ENCODE results near the gene PDZK1.
"Not testable (repeated sequence)": the region's sequence is repeated elsewhere in the genome, so short reads cannot be mapped to it uniquely, and the experiment has no call there.

Gene PDZK1

GRCh38 chr1:145656245-145656943 lies 50.8 kb downstream of the PDZK1 start:
- not testable (repeated sequence) for DNase-seq

DNA sequence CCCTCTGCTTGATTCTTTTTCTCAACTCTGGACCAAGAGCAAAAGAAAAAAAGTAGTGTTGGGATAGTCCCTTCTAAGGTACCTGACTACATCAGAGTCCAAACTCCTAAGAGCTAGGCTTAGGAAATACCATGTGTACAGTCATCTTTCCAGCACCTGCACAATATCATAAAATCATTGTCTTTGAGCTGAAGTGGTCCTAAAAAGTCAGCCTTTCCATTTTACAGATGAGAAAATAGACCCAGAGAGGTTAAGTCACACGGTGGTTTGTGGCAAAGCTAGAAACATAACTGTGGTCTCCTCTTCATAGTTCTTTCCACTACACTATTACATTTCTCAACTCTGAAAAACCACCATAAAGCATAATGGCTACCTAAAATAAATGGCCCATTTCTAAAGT lies 63.2 kb downstream of the PDZK1 start:
- DNase-seq = not testable (repeated sequence)

DNA sequence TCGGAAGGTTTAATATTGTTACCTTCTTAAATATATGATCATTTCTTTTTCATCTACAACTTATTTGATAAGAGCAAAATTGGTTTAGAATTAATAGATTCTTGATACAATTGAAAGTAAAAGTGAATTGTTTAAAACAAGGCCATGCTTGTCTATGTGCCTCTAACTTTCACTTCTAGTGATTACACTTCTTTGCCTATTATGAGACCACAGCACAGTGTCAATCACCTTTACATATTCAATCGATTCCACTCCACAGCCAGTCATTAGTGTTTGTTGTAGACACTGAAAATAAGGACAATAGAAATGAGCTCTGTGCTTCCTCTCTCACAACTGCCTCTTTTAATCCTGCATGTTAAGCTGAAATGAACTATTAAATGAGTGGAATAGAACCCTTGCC lies 65.3 kb downstream of the PDZK1 start:
- DNase-seq = not testable (repeated sequence)

DNA sequence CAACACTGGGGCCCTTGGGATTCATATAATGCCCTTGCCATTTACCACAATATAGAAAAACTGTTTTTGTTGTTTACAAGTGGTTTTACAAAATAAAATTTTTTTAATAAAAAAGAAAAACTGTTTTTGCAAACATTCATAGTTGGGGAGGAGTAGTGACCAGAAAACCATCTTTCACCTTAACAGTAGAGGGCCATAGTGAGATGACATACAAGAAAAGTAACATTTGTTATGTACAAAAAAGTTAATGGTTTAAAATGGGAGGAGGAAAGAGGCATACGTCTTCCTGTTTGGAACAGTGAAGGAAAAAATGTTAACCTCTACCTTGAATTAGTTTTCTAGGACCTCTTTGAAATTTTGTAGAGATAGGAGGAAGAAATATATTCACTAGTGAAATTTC lies 70.9 kb downstream of the PDZK1 start:
- not testable (repeated sequence) for DNase-seq

DNA sequence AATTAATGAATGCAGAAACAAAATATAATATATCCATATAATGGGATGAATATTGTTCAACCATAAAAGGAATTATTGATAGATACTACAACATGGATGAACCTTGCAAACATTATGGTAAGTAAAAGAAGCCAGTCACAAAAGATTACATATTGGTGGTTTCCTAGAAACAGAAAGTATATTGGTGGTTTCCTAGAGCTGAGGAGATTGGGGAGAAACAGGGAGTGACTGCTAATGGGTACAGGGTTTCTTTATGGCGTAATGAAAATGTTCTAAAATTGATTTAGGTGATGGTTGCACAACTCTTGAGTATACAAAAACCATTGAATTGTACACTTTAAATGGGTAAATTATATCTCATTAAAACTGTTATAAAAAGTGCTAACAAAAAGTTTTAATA lies 85.0 kb downstream of the PDZK1 start:
- not testable (repeated sequence) for DNase-seq

Measured in HCEC 1CT (cell line).